ENCODE data around the gene ACOX3.

ACOX3 gene

DNA sequence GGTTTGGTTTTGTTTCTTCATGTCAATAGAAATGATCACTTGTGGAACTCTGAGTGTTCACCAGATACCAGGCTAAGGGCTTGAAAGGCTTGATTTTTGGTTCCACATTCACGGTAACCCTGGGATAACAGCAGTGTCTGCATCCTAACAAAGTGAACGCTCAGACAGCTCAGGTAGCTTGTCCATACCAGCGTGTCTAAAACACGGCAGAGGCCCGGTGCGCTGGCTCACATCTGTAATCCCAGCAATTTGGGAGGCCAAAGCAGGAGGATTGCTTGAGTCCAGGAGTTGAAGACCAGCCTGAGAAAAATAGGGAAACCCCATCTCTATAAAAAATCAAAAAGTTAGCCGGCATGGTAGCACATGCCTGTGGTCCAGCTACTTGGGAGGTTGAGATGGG lies 122.0 kb downstream of the ACOX3 start:
- Histone ChIP-seq H3K36me3 (ENCODE audit: control insufficient read depth in 2 of 2, insufficient read depth in 2 of 2, low read length in 2 of 2) (no peaks in the 10 kb centered on the region), H3K27me3 (ENCODE audit: control insufficient read depth in 1 of 2, insufficient read depth in 2 of 2, low read length in 2 of 2) (no peaks in the 10 kb centered on the region), H3K27ac (ENCODE audit: low read length) (no peak overlapping the region), H3K4me3 (ENCODE audit: low read length in 2 of 2) (no peak overlapping the region), H3K4me1 (ENCODE audit: control insufficient read depth, insufficient read depth, low read length) (peaks cover 43% of the 10 kb centered on the region), H3K9me3 (ENCODE audit: control insufficient read depth in 2 of 2, low read length in 2 of 2) (no peaks in the 10 kb centered on the region), H3K9ac (ENCODE audit: low read length in 2 of 2) (no peak overlapping the region)

DNA sequence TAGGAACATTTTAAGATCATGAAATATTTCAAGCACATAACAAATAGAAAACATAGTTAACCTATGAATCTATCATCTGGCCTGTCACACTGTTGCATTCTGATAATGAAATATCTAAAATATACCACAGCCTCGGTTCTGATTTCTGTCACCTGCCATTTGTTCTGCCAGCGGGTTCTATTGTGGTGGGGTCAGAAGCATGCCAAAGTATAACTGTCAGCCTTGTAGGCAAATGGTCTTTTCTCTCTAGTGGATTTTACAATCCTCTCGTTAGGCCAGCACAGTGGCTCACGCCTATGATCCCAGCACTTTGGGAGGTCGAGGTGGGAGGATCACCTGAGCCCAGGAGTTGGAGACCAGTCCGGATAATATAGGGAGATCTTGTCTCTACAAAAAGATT lies 123.0 kb downstream of the ACOX3 start:
- no peaks in the 10 kb centered on the region for H3K9me3 ChIP-seq (ENCODE audit: control insufficient read depth in 2 of 2, low read length in 2 of 2)
- no peaks in the 10 kb centered on the region for H3K36me3 ChIP-seq (ENCODE audit: control insufficient read depth in 2 of 2, insufficient read depth in 2 of 2, low read length in 2 of 2)
- H3K27me3 ChIP-seq (ENCODE audit: control insufficient read depth in 1 of 2, insufficient read depth in 2 of 2, low read length in 2 of 2): no peaks in the 10 kb centered on the region
- peaks cover 43% of the 10 kb centered on the region for H3K4me1 ChIP-seq (ENCODE audit: control insufficient read depth, insufficient read depth, low read length)
- H3K9ac ChIP-seq (ENCODE audit: low read length in 2 of 2): no peak overlapping the region
- no peak overlapping the region for H3K27ac ChIP-seq (ENCODE audit: low read length)
- H3K4me3 ChIP-seq (ENCODE audit: low read length in 2 of 2): no peak overlapping the region

DNA sequence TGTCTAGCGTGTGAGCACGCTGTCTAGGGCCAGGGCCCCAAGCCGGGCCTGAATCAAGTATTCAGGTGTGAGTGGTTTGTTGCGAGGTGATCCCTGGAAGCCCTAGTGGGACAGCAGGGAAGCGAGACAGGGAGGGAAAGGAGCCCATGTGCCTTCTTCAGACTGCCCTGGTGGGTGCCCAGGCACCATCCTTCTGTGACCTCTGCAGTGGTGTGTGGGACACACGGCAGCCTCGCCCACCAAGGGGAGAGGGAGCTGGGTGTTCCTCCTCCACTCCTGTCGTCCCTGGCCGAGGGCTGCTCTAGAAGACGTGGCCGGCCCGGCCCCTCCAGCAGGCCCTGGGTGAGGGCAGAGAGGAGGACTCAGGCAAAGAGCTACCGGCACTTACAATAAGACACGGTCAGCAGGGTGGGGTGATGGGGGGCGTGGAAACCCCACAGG lies 123.6 kb downstream of the ACOX3 start:
- no peaks in the 10 kb centered on the region for H3K9me3 ChIP-seq (ENCODE audit: control insufficient read depth in 2 of 2, low read length in 2 of 2)
- no peaks in the 10 kb centered on the region for H3K27me3 ChIP-seq (ENCODE audit: control insufficient read depth in 1 of 2, insufficient read depth in 2 of 2, low read length in 2 of 2)
- H3K9ac ChIP-seq (ENCODE audit: low read length in 2 of 2): no peak overlapping the region
- H3K27ac ChIP-seq (ENCODE audit: low read length): peak overlapping the region; percentile 41
- H3K4me3 ChIP-seq (ENCODE audit: low read length in 2 of 2): no peak overlapping the region
- peaks cover 39% of the 10 kb centered on the region for H3K4me1 ChIP-seq (ENCODE audit: control insufficient read depth, insufficient read depth, low read length)
- H3K36me3 ChIP-seq (ENCODE audit: control insufficient read depth in 2 of 2, insufficient read depth in 2 of 2, low read length in 2 of 2): no peaks in the 10 kb centered on the region

All from stomach smooth muscle (tissue), 2 donors.